Skeletal muscle tissue (tissue), 4 donors: ENCODE results near the gene YES1. TPM values are rescaled to one million over a fixed set of nuclear protein-coding genes. Genes with fewer than 3 reads are reported as not detected.
A peak's percentile ranks its signal among the peaks of the same experiment; 100 is the strongest.
"Not testable (repeated sequence)": the region's sequence is repeated elsewhere in the genome, so short reads cannot be mapped to it uniquely, and the experiment has no call there.

Experiments
- H3K27ac ChIP-seq: one replicate; pipeline ENCODE4 v1.7.0; 2013; ENCODE audit warnings: mild to moderate bottlenecking, low read depth, low read length, inconsistent platforms
- H3K27me3 ChIP-seq, 3 donors: one replicate each; pipeline ENCODE4 v1.7.0; 2013; ENCODE audit warnings: low read length in 3 of 3; ENCODE audit not compliant: control insufficient read depth in 3 of 3, insufficient read depth in 3 of 3
- H3K36me3 ChIP-seq, 3 donors: one replicate each; pipeline ENCODE4 v1.7.0; 2013; ENCODE audit warnings: low read length in 3 of 3; ENCODE audit not compliant: control insufficient read depth in 3 of 3, insufficient read depth in 3 of 3
- H3K4me1 ChIP-seq, 3 donors: one replicate each; pipeline ENCODE4 v1.7.0; 2013; ENCODE audit warnings: low read length in 3 of 3, mild to moderate bottlenecking in 3 of 3; ENCODE audit not compliant: control insufficient read depth in 3 of 3, insufficient read depth in 3 of 3
- H3K4me3 ChIP-seq, 3 donors: one replicate each; pipeline ENCODE4 v1.7.0; 2013; ENCODE audit warnings: low read length in 3 of 3
- H3K9ac ChIP-seq, 3 donors: one replicate each; pipeline ENCODE4 v1.7.0; 2013; ENCODE audit warnings: low read length in 3 of 3, mild to moderate bottlenecking in 3 of 3, moderate library complexity in 2 of 3, low read depth in 1 of 3
- H3K9me3 ChIP-seq, 3 donors: one replicate each; pipeline ENCODE4 v1.7.0; 2013; ENCODE audit warnings: low read length in 3 of 3; ENCODE audit not compliant: control insufficient read depth in 3 of 3
- total RNA-seq: library from RNA; depleted of rRNA; stranded (reverse); fragments of >200 nt; gene quantifications from one replicate; pipeline ENCODE4 v1.2.3, GENCODE V29; 2014
- donor health status: Osteomylitis.

Gene YES1
- total RNA-seq, 1 donor from 2014 or later: 40.7 TPM

GRCh38 chr18:741931-742512 lies 70.0 kb downstream of the YES1 start:
- Histone ChIP-seq H3K4me1 (no peaks in the 10 kb centered on the region), H3K36me3 (peaks cover 3 to 14% (median 6%) of the 10 kb centered on the region in 3 donors), H3K27ac (no peak overlapping the region), H3K4me3 (no peak overlapping the region), H3K9ac (no peak overlapping the region), H3K27me3 (no peaks in the 10 kb centered on the region), H3K9me3 (no peaks in the 10 kb centered on the region)

GRCh38 chr18:732371-732770 lies 79.7 kb downstream of the YES1 start:
- Histone ChIP-seq H3K36me3 (peaks cover 2 to 22% (median 19%) of the 10 kb centered on the region in 3 donors), H3K4me1 (no peaks in the 10 kb centered on the region), H3K4me3 (no peak overlapping the region), H3K9me3 (no peaks in the 10 kb centered on the region), H3K9ac (no peak overlapping the region), H3K27me3 (no peaks in the 10 kb centered on the region), H3K27ac (no peak overlapping the region)

GRCh38 chr18:731185-731584 lies 80.9 kb downstream of the YES1 start:
- H3K27ac ChIP-seq: no peak overlapping the region
- no peaks in the 10 kb centered on the region for H3K9me3 ChIP-seq
- peaks cover 2 to 15% (median 15%) of the 10 kb centered on the region in 3 donors for H3K36me3 ChIP-seq
- H3K27me3 ChIP-seq: no peaks in the 10 kb centered on the region
- no peak overlapping the region for H3K4me3 ChIP-seq
- H3K9ac ChIP-seq: no peak overlapping the region
- H3K4me1 ChIP-seq: no peaks in the 10 kb centered on the region

- H3K4me1 ChIP-seq: no peaks in the 10 kb centered on the region
- no peaks in the 10 kb centered on the region for H3K9me3 ChIP-seq
- H3K27me3 ChIP-seq: no peaks in the 10 kb centered on the region
- no peak overlapping the region for H3K4me3 ChIP-seq
- no peak overlapping the region for H3K27ac ChIP-seq
- peaks cover 2 to 10% (median 10%) of the 10 kb centered on the region in 3 donors for H3K36me3 ChIP-seq
- H3K9ac ChIP-seq: no peak overlapping the region
Observed at GRCh38 chr18:730692-731091, 81.3 kb downstream of the YES1 start.

- not testable (repeated sequence) for H3K27me3 ChIP-seq, H3K27ac ChIP-seq, H3K9ac ChIP-seq, H3K4me3 ChIP-seq, H3K4me1 ChIP-seq, H3K9me3 ChIP-seq, H3K36me3 ChIP-seq
Observed at GRCh38 chr18:730120-730519, 81.9 kb downstream of the YES1 start.

GRCh38 chr18:725646-726045 lies 86.4 kb downstream of the YES1 start:
- no peaks in the 10 kb centered on the region for H3K27me3 ChIP-seq
- no peaks in the 10 kb centered on the region for H3K4me1 ChIP-seq
- H3K9me3 ChIP-seq: no peaks in the 10 kb centered on the region
- H3K9ac ChIP-seq: no peak overlapping the region
- H3K27ac ChIP-seq: no peak overlapping the region
- no peak overlapping the region for H3K4me3 ChIP-seq
- H3K36me3 ChIP-seq: peaks cover 0 to 3% (median 0%) of the 10 kb centered on the region in 3 donors

- peaks cover 0 to 5% (median 0%) of the 10 kb centered on the region in 3 donors for H3K36me3 ChIP-seq
- no peak overlapping the region for H3K4me3 ChIP-seq
- no peaks in the 10 kb centered on the region for H3K4me1 ChIP-seq
- H3K9me3 ChIP-seq: no peaks in the 10 kb centered on the region
- no peak overlapping the region for H3K9ac ChIP-seq
- no peak overlapping the region for H3K27ac ChIP-seq
- no peaks in the 10 kb centered on the region for H3K27me3 ChIP-seq
Observed at GRCh38 chr18:723541-724080, 88.4 kb downstream of the YES1 start.

GRCh38 chr18:717003-717402 lies 95.0 kb downstream of the YES1 start:
- Histone ChIP-seq H3K9me3 (no peaks in the 10 kb centered on the region), H3K9ac (no peak overlapping the region), H3K36me3 (peaks cover 0 to 2% (median 0%) of the 10 kb centered on the region in 3 donors), H3K4me1 (peaks cover under 1 to 3% (median under 1%) of the 10 kb centered on the region in 3 donors), H3K4me3 (no peak overlapping the region), H3K27me3 (no peaks in the 10 kb centered on the region), H3K27ac (no peak overlapping the region)

GRCh38 chr18:715626-716025 lies 96.4 kb downstream of the YES1 start:
- no peak overlapping the region for H3K27ac ChIP-seq
- H3K4me3 ChIP-seq: no peak overlapping the region
- no peaks in the 10 kb centered on the region for H3K9me3 ChIP-seq
- H3K27me3 ChIP-seq: no peaks in the 10 kb centered on the region
- H3K9ac ChIP-seq: no peak overlapping the region
- H3K36me3 ChIP-seq: peaks cover 0 to 2% (median 0%) of the 10 kb centered on the region in 3 donors
- H3K4me1 ChIP-seq: peaks cover 5 to 9% (median 8%) of the 10 kb centered on the region in 3 donors

- H3K9me3 ChIP-seq: no peaks in the 10 kb centered on the region
- no peak overlapping the region for H3K27ac ChIP-seq
- H3K4me1 ChIP-seq: peaks cover 5 to 9% (median 8%) of the 10 kb centered on the region in 3 donors
- no peaks in the 10 kb centered on the region for H3K27me3 ChIP-seq
- H3K9ac ChIP-seq: peak overlapping the region in 1 of 3 donors; percentile 83
- H3K4me3 ChIP-seq: peak overlapping the region in 2 of 3 donors; percentile 76
- peaks cover 2 to 3% (median 3%) of the 10 kb centered on the region in 3 donors for H3K36me3 ChIP-seq
Observed at GRCh38 chr18:713135-713490, 98.9 kb downstream of the YES1 start.
